Astrocyte (in vitro differentiated cells and primary cell): Measurements from ENCODE around the gene SLC5A3.

Experiments
- EZH2 ChIP-seq: IDR thresholded peaks from 2 replicates; pipeline ENCODE4 v1.6.1; 2012; ENCODE audit warnings: mild to moderate bottlenecking, low read length, inconsistent platforms; ENCODE audit not compliant: insufficient read depth
- TF ChIP-seq, protein P1 (sequence below): IDR thresholded peaks from 2 replicates; pipeline ENCODE4 v1.5.1; 2011; ENCODE audit warnings: low read depth, mild to moderate bottlenecking, inconsistent platforms, low read length, moderate library complexity; ENCODE audit not compliant: insufficient read depth

DNA sequence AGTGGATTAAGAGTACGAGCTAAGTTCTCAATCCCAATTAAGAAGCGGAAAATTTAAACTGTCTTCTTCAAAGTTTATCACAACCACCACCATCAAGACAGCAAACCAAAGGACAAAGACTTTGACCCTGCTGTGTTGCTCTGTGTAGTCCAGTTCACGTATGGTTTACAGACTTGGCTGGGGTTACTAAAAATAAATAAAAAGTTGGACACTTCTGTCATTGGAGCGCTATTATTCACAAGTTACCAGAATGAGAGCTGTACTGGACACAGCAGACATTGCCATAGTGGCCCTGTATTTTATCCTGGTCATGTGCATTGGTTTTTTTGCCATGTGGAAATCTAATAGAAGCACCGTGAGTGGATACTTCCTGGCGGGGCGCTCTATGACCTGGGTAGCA lies 21.6 kb downstream of the SLC5A3 start:
- TF ChIP-seq, protein P1, sequence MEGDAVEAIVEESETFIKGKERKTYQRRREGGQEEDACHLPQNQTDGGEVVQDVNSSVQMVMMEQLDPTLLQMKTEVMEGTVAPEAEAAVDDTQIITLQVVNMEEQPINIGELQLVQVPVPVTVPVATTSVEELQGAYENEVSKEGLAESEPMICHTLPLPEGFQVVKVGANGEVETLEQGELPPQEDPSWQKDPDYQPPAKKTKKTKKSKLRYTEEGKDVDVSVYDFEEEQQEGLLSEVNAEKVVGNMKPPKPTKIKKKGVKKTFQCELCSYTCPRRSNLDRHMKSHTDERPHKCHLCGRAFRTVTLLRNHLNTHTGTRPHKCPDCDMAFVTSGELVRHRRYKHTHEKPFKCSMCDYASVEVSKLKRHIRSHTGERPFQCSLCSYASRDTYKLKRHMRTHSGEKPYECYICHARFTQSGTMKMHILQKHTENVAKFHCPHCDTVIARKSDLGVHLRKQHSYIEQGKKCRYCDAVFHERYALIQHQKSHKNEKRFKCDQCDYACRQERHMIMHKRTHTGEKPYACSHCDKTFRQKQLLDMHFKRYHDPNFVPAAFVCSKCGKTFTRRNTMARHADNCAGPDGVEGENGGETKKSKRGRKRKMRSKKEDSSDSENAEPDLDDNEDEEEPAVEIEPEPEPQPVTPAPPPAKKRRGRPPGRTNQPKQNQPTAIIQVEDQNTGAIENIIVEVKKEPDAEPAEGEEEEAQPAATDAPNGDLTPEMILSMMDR, result no peak
- TF ChIP-seq EZH2, result no peak
